H7 (cell line): ENCODE data around the gene VAMP1. TPM values are rescaled to one million over a fixed set of nuclear protein-coding genes. Genes with fewer than 3 reads are reported as not detected.

Experiments used
- DNase-seq: peaks from one replicate; pipeline ENCODE4 v3.0.0; 2012
- H3K27me3 ChIP-seq: 2 replicates; pipeline ENCODE4 v1.6.0; 2011; ENCODE audit warnings: mild to moderate bottlenecking, low read length; ENCODE audit not compliant: control insufficient read depth, insufficient read depth
- H3K36me3 ChIP-seq: replicated peaks from 2 replicates; pipeline ENCODE4 v1.5.1; 2011; ENCODE audit warnings: low read length; ENCODE audit not compliant: control insufficient read depth, insufficient read depth
- H3K4me3 ChIP-seq: 2 replicates; pipeline ENCODE4 v1.5.1; 2011; ENCODE audit warnings: low read depth, mild to moderate bottlenecking, control low read depth, low read length, moderate library complexity; ENCODE audit not compliant: insufficient read depth
- total RNA-seq: library from RNA; depleted of rRNA; stranded (reverse); fragments of >200 nt; shearing (Covaris generic); gene quantifications from 2 replicates; pipeline ENCODE4 v1.2.3, GENCODE V29; 2014

VAMP1 gene
- total RNA-seq, 1 experiment from 2014 or later = 23.9 TPM

GRCh38 chr12:6463858-6464257 is 6.6 kb downstream of the VAMP1 start:
- H3K4me3 ChIP-seq = no peak overlapping the region
- DNase-seq = no peak
- peaks cover 17% of the 10 kb centered on the region for H3K36me3 ChIP-seq
- no peaks in the 10 kb centered on the region for H3K27me3 ChIP-seq

DNA sequence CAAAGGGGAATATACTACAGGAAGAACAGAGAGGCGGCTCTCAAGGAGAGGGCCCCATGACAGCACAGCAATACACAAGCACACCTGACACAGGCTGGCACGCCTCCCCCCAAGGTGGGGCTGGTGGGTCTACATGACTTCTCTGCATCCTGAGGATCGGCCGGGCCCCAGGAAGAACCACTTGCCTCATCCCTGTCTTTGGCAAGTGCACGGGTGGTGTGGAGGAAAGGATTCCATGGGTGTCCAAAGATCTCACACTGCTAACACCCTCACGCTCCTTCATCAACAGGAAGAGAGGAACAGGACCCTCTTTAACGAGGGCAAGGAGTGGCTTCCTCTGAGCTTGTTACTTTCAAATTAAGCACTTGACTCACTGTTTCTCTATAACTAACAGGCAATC is 7.3 kb downstream of the VAMP1 start:
- DNase-seq = no peak
- Histone ChIP-seq H3K36me3 (peaks cover 17% of the 10 kb centered on the region), H3K27me3 (no peaks in the 10 kb centered on the region), H3K4me3 (no peak overlapping the region)

- no peak for DNase-seq
- Histone ChIP-seq H3K36me3 (peaks cover 17% of the 10 kb centered on the region), H3K4me3 (no peak overlapping the region), H3K27me3 (no peaks in the 10 kb centered on the region)
These were observed 8.1 kb downstream of the VAMP1 start for GRCh38 chr12:6462234-6462995.

DNA sequence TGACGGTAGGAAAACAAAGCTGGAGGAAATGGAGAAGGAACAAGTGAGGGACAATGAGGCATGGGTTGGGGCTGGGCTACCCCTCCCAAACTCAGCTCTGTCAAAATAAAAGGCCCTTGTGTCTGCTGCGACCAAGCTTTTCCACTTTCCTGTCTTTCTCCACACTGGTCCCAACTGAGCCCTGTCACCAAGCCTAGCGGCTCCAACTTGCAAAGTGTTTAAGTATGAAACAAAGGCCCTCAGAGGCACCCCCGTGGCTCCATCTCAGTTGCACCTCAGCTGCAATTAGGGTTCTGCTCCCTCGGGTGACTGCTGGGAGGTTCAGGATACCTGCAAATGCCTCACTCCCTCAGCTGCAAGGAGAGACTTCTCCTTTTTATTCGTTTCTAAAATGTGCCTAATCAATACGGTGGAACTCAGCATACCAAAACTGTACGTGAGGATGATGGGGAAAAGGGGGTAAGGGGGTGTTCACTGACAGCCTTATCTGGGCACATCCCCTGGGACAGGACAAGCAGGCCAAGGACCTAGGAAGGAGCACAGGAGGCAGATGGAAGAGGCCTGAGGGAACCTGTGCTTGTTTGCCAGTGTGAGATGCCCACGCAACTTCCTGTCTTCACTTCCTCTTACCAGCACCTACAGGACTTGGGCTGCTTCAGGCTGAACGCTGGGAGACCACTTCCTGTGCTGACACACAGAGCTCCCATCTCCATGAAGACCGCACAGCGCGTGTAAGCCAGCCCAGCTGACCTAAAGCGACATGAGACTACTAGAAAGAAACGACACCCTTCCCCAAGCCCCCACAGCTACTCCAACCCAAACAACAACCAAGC is 8.9 kb downstream of the VAMP1 start:
- Histone ChIP-seq H3K27me3 (no peaks in the 10 kb centered on the region), H3K4me3 (no peak overlapping the region), H3K36me3 (peaks cover 17% of the 10 kb centered on the region)
- no peak for DNase-seq

DNA sequence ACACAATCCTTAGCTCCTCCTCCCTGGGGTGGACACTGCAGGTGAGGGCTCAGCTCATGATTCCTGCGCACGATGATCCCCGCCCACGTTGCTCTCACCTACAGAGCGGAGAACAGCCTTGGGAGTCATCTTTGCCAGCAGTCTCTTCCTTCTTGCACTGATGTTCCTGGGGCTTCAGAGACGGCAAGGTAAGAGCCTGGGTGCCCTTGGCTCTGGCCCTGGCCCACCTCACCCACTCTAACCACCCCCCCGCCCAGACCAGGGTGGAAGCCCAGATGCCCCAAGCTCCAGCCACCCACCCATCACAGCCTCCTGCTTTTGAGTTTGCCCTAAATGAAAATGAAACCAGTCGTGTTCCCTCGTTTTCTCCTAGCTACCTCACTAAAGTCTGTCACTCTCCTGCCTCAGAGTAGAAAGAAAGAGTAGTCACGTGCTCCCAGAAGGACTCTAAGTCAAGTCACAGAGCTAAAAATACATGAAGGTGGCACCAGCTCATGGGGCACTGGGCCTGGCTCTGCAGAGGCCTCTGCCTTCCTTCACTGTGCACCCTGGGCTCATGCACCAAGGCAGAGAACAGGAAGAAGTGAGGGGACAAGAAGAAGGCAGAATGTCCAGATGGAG is 9.6 kb downstream of the VAMP1 start:
- H3K36me3 ChIP-seq = peaks cover 15% of the 10 kb centered on the region
- no peak for DNase-seq
- H3K4me3 ChIP-seq = no peak overlapping the region
- H3K27me3 ChIP-seq = no peaks in the 10 kb centered on the region

DNA sequence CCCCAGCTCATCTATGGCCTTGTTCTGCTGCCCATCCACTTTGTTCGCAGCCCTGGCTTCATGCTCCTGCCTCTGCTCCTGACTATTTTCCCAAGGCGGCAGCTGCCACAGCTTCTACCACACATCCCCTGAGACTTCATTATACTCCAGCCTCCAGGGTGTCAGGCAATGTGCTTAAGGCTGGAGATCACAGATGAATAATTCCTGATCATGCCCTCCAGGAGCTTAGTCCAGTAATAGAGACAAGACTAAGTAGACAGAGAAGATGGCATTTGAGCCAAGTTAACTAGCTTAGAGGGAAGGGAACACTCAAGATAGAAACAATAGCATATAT is 11.5 kb downstream of the VAMP1 start:
- peaks cover 12% of the 10 kb centered on the region for H3K36me3 ChIP-seq
- H3K4me3 ChIP-seq = no peak overlapping the region
- H3K27me3 ChIP-seq = no peaks in the 10 kb centered on the region
- no peak for DNase-seq

DNA sequence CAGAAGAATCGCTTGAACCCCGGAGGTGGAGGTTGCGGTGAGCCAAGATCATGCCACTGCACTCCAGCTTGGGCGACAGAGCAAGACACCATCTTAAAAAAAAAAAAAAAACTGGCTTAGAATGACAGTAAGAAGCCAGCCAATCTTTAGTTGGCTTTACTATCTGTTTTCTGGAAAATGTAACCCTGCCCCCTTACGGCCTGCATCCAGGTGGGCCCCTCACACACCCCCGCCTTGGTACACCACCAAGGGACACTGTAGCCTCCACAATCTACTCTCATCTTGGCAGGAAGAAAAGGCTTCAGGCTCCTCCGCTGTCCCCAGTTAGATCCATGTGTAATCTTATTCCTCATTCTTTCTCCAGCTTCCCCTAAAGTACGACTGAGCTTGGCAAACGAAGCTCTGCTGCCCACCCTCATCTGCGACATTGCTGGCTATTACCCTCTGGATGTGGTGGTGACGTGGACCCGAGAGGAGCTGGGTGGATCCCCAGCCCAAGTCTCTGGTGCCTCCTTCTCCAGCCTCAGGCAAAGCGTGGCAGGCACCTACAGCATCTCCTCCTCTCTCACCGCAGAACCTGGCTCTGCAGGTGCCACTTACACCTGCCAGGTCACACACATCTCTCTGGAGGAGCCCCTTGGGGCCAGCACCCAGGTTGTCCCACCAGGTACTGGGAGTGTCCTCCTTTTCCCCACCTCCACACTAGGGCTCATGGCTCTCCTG is 12.0 kb downstream of the VAMP1 start:
- DNase-seq = no peak

GRCh38 chr12:6457220-6457945 is 13.1 kb downstream of the VAMP1 start:
- no peak for DNase-seq
- Histone ChIP-seq H3K4me3 (no peak overlapping the region), H3K27me3 (no peaks in the 10 kb centered on the region), H3K36me3 (peaks cover 7% of the 10 kb centered on the region)

More for the DNA sequence above, 12.0 kb downstream of the VAMP1 start:
- H3K27me3 ChIP-seq = no peaks in the 10 kb centered on the region
- H3K36me3 ChIP-seq = peaks cover 12% of the 10 kb centered on the region
- H3K4me3 ChIP-seq = no peak overlapping the region

- DNase-seq = no peak
- H3K36me3 ChIP-seq = no peaks in the 10 kb centered on the region; the same call in 1 of the 2 replicates
- no peaks in the 10 kb centered on the region for H3K27me3 ChIP-seq
- H3K4me3 ChIP-seq = no peak overlapping the region
These were observed 17.4 kb downstream of the VAMP1 start for GRCh38 chr12:6452944-6453630.

GRCh38 chr12:6452245-6452943 is 18.1 kb downstream of the VAMP1 start:
- H3K36me3 ChIP-seq = no peaks in the 10 kb centered on the region; the same call in 1 of the 2 replicates
- no peaks in the 10 kb centered on the region for H3K27me3 ChIP-seq
- H3K4me3 ChIP-seq = no peak overlapping the region; the same call in 1 of the 2 replicates
- peak; percentile 70 for DNase-seq

DNA sequence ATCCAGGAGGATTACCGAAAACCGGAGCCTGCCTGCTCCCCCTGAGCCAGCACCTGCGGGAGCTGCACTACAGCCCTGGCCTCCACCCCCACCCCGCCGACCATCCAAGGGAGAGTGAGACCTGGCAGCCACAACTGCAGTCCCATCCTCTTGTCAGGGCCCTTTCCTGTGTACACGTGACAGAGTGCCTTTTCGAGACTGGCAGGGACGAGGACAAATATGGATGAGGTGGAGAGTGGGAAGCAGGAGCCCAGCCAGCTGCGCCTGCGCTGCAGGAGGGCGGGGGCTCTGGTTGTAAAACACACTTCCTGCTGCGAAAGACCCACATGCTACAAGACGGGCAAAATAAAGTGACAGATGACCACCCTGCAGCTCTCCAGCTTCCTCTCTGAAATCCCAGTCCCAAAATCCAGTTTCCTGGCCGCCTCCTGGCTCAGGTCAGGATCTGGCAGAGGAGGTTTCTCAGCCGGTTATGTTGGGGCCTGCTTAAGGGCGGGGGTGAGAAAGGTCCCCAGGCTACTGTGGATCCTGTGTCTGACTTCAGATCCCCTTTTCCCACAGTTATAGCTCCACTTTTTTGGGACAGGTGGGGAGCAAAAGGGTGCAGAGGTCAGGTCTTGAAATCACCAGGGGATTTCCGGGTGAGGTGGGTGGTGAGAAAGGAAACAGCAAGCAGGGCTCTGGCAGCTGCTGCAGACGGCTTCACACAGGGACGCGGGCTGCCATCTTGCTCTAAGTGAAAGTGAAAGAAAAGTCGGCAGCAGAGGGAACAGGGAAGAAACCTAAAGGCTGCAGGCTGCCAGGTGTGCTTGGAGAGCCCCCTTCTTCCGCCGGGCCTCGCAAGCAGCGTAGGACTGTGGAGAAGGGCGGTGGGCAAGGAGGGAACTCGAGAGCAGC is 18.9 kb downstream of the VAMP1 start, which contains the start of gene TAPBPL:
TSS of gene TAPBPL (plus strand) at position 695 of the 897 bp plus-strand sequence. CDS start 207 bp downstream, outside the sequence.
- Histone ChIP-seq H3K36me3 (no peaks in the 10 kb centered on the region), H3K27me3 (no peaks in the 10 kb centered on the region), H3K4me3 (peak within 1 kb of the TSS; percentile 12; the same call in 1 of the 2 replicates)
- peak; percentile 88 for DNase-seq

DNA sequence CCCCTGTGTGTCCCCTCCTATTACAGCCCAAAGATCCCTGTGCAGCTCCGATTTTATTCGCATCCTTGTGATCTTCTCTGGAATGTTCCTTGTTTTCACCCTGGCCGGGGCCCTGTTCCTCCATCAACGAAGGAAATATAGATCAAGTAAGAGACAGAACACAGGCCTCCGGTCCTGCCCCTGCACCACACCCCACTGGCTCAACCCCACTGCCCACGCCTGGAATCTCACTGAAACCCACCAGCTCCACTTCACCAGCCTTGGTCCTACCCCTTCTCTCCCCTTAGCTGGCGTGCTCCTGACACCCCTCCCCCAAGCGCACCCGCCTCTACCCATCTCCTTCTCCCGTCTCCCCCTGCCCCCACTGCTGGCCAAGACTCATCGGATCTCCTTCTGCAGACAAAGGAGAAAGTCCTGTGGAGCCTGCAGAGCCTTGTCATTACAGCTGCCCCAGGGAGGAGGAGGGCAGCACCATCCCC is 19.6 kb downstream of the VAMP1 start:
- Histone ChIP-seq H3K36me3 (no peaks in the 10 kb centered on the region), H3K27me3 (no peaks in the 10 kb centered on the region), H3K4me3 (peak overlapping the region; percentile 12; the same call in 1 of the 2 replicates)
- DNase-seq = peak; percentile 71
